ENCODE data around the gene STIMATE. TPM values are rescaled to one million over a fixed set of nuclear protein-coding genes. Genes with fewer than 3 reads are reported as not detected.

STIMATE gene
- total and polyA plus RNA-seq, 2 of the 4 experiments (the other 2 are of a cell fraction): 10.6 to 17.8 TPM

DNA sequence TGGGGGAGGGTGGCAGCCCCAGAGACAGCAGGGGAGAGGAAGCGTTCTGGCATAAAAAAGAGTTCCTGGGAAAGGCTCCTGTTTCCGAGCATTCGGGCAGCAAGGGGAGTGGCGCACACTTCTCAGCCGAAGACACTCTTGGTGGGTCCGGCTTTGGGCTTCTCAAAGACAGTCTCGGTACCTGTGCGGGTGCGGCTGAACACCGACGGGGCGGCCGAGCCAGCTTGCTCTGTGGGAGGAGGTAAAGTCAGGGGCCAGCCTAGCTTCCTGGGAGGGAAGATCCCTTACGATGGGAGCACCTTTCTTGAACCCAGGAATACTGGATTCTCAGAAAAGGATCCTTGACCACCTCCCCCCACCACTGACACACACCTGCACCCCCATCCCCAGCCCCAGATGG is 64.1 kb downstream of the STIMATE start:
- Histone ChIP-seq H3K14ac (replicated peaks; ENCODE audit: low read depth, low read length) (no peak overlapping the region), H2BK120ac (ENCODE audit: low read depth, low read length) (no peak overlapping the region), H2AK9ac (replicated peaks; ENCODE audit: low read depth, low read length, poor library complexity) (no peak overlapping the region), H4K20me1 (ENCODE audit: insufficient read depth, low read length) (no peaks in the 10 kb centered on the region), H2AK5ac (ENCODE audit: low read depth, low read length) (no peak overlapping the region), H3K4me1 (ENCODE audit: control insufficient read depth, insufficient read depth, low read length) (peaks cover 19% of the 10 kb centered on the region), H3K9me3 (ENCODE audit: control insufficient read depth, insufficient read depth, low read length) (no peaks in the 10 kb centered on the region), H2BK20ac (ENCODE audit: low read depth, low read length) (no peak overlapping the region), H2AFZ (replicated peaks; ENCODE audit: low read length, poor library complexity) (no peak overlapping the region), H2BK5ac (ENCODE audit: low read depth, low read length, poor library complexity, severe bottlenecking) (no peak overlapping the region), H4K91ac (ENCODE audit: insufficient read depth, low read depth, low read length) (no peak overlapping the region), H3K18ac (ENCODE audit: low read depth, low read length) (no peak overlapping the region), H4K5ac (ENCODE audit: low read depth, low read length) (no peak overlapping the region), H2BK15ac (ENCODE audit: low read depth, low read length) (no peak overlapping the region), H4K8ac (ENCODE audit: low read depth in 2 of 2, low read length in 2 of 2) (no peak overlapping the region), H3K4me2 (ENCODE audit: low read depth, low read length) (no peak overlapping the region), H3K4ac (ENCODE audit: low read depth, low read length) (no peak overlapping the region), H3K79me1 (ENCODE audit: low read depth in 1 of 2, low read length in 2 of 2) (no peaks in the 10 kb centered on the region), H3K9me1 (ENCODE audit: insufficient read depth, low read length) (peaks cover 19% of the 10 kb centered on the region; the same call in 1 of the 2 replicates), H3K4me3 (ENCODE audit: insufficient read depth, low read depth, low read length) (no peak overlapping the region), H3K27ac (ENCODE audit: insufficient read depth, low read length) (no peak overlapping the region), H3K23ac (ENCODE audit: low read depth, low read length) (no peak overlapping the region), H3K56ac (ENCODE audit: extremely low read depth, insufficient read depth, low read length) (no peak overlapping the region), H3K27me3 (ENCODE audit: control insufficient read depth, insufficient read depth, low read length) (no peaks in the 10 kb centered on the region), H3K36me3 (ENCODE audit: control insufficient read depth, insufficient read depth, low read length) (peaks cover 3% of the 10 kb centered on the region; the same call in 1 of the 2 replicates), H3K9ac (ENCODE audit: low read depth, low read length) (no peak overlapping the region)
- no peak for ATAC-seq (ENCODE audit: low read depth)
- TF ChIP-seq, protein P1, sequence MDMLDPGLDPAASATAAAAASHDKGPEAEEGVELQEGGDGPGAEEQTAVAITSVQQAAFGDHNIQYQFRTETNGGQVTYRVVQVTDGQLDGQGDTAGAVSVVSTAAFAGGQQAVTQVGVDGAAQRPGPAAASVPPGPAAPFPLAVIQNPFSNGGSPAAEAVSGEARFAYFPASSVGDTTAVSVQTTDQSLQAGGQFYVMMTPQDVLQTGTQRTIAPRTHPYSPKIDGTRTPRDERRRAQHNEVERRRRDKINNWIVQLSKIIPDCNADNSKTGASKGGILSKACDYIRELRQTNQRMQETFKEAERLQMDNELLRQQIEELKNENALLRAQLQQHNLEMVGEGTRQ (IDR thresholded peaks at IDR 0.05; ENCODE audit: low read depth, low read length): no peak
- TF ChIP-seq MAFK (IDR thresholded peaks at IDR 0.05; ENCODE audit: low read depth, low read length) (no peak), RAD21 (IDR thresholded peaks at IDR 0.05; ENCODE audit: low read length) (no peak), POLR2A (IDR thresholded peaks at IDR 0.05; ENCODE audit: low read depth, low read length) (no peak), CEBPB (IDR thresholded peaks at IDR 0.05; ENCODE audit: low read depth, low read length) (no peak), NFE2L2 (IDR thresholded peaks at IDR 0.05; ENCODE audit: low read depth, low read length) (no peak), MAZ (IDR thresholded peaks at IDR 0.05; ENCODE audit: borderline replicate concordance, low read depth, low read length) (no peak), RCOR1 (IDR thresholded peaks at IDR 0.05; ENCODE audit: insufficient replicate concordance, low read length) (no peak), RFX5 (IDR thresholded peaks at IDR 0.05; ENCODE audit: low read depth, low read length) (no peak), CHD1 (IDR thresholded peaks at IDR 0.05; ENCODE audit: low read depth, low read length) (no peak), BHLHE40 (IDR thresholded peaks at IDR 0.05; ENCODE audit: low read depth, low read length) (no peak), FOS (IDR thresholded peaks at IDR 0.05; ENCODE audit: low read depth, low read length) (no peak), SMC3 (IDR thresholded peaks at IDR 0.05; ENCODE audit: low read depth, low read length) (no peak), MXI1 (IDR thresholded peaks at IDR 0.05; ENCODE audit: borderline replicate concordance, low read depth, low read length) (no peak)
- TF ChIP-seq, protein P2, sequence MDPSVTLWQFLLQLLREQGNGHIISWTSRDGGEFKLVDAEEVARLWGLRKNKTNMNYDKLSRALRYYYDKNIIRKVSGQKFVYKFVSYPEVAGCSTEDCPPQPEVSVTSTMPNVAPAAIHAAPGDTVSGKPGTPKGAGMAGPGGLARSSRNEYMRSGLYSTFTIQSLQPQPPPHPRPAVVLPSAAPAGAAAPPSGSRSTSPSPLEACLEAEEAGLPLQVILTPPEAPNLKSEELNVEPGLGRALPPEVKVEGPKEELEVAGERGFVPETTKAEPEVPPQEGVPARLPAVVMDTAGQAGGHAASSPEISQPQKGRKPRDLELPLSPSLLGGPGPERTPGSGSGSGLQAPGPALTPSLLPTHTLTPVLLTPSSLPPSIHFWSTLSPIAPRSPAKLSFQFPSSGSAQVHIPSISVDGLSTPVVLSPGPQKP (IDR thresholded peaks at IDR 0.05; ENCODE audit: borderline replicate concordance, low read depth, low read length): no peak
- TF ChIP-seq, protein P3, sequence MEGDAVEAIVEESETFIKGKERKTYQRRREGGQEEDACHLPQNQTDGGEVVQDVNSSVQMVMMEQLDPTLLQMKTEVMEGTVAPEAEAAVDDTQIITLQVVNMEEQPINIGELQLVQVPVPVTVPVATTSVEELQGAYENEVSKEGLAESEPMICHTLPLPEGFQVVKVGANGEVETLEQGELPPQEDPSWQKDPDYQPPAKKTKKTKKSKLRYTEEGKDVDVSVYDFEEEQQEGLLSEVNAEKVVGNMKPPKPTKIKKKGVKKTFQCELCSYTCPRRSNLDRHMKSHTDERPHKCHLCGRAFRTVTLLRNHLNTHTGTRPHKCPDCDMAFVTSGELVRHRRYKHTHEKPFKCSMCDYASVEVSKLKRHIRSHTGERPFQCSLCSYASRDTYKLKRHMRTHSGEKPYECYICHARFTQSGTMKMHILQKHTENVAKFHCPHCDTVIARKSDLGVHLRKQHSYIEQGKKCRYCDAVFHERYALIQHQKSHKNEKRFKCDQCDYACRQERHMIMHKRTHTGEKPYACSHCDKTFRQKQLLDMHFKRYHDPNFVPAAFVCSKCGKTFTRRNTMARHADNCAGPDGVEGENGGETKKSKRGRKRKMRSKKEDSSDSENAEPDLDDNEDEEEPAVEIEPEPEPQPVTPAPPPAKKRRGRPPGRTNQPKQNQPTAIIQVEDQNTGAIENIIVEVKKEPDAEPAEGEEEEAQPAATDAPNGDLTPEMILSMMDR (conservative IDR thresholded peaks at IDR 0.05; ENCODE audit: low read depth, low read length): no peak
- dilution Hi-C loops (cut with HindIII; ENCODE audit: low sequenced_read_pairs, unreplicated experiment): no loop called here
- in situ Hi-C loops (cut with MboI; ENCODE audit: low sequenced_read_pairs): no loop called here
- WGBS, 2 experiments (ENCODE audit: extremely low coverage in 2 of 2, insufficient read length in 1 of 2): no CpG with 5 or more reads among the region's 14 CpGs
- intact Hi-C loops (cut with micrococcal nuclease): no loop called here
- DNase-seq: no peak
- BruUV-seq (replicated peaks): no TSS peak
- ChIA-PET POLR2A (ENCODE audit: unreplicated experiment) (no interaction called here), CTCF (no interaction called here)

Measured in IMR-90 (cell line).